GM23338 (cell line): ENCODE data around the gene CCDC70. TPM values are rescaled to one million over a fixed set of nuclear protein-coding genes. Genes with fewer than 3 reads are reported as not detected.

Experiments
- CREB1 ChIP-seq: fragments of 250-450 bp; sonication (Bioruptor Pico); IDR thresholded peaks from 2 replicates; pipeline ENCODE4 v1.5.0; 2020; ENCODE audit warnings: low read depth, mild to moderate bottlenecking, moderate library complexity
- ETS1 ChIP-seq: IDR thresholded peaks from 2 replicates; pipeline ENCODE4 v1.6.1; 2016; ENCODE audit warnings: antibody characterized with exemption
- EZH2 ChIP-seq: fragments of 200-600 bp; sonication (generic); IDR thresholded peaks from one replicate; pipeline ENCODE4 v1.8.0; 2017; ENCODE audit warnings: antibody characterized with exemption, mild to moderate bottlenecking, low read depth; ENCODE audit not compliant: unreplicated experiment
- EZH2phosphoT487 ChIP-seq: fragments of 200-600 bp; sonication (generic); IDR thresholded peaks from one replicate; pipeline ENCODE4 v1.8.1; 2018; ENCODE audit warnings: antibody characterized with exemption; ENCODE audit not compliant: unreplicated experiment
- NANOG ChIP-seq: IDR thresholded peaks from 2 replicates; pipeline ENCODE4 v1.6.1; 2016; ENCODE audit warnings: antibody characterized with exemption, borderline replicate concordance
- POLR2AphosphoS5 ChIP-seq: IDR thresholded peaks from 2 replicates; pipeline ENCODE4 v1.6.1; 2016; ENCODE audit warnings: antibody characterized with exemption, low read depth
- STAT1 ChIP-seq: IDR thresholded peaks from one replicate; pipeline ENCODE4 v1.6.1; 2016; ENCODE audit warnings: antibody characterized with exemption; ENCODE audit not compliant: unreplicated experiment
- ZNF331 ChIP-seq: fragments of 250-450 bp; sonication (Bioruptor Pico); IDR thresholded peaks from 2 replicates; pipeline ENCODE4 v1.5.0; 2020; ENCODE audit warnings: low read depth, mild to moderate bottlenecking, moderate library complexity
- ZNF462 ChIP-seq: fragments of 250-450 bp; sonication (Bioruptor Pico); IDR thresholded peaks from 2 replicates; pipeline ENCODE4 v1.5.0; 2020; ENCODE audit warnings: mild to moderate bottlenecking, moderate library complexity
- polyA plus RNA-seq: library from polyadenylated mRNA; unstranded; fragments of >200 nt; fragmentation: Nextera tagmentation; extraction: Ambion mirVana; gene quantifications from 2 replicates; pipeline ENCODE4 v1.2.1, GENCODE V29; 2016
- total RNA-seq: library from RNA; depleted of rRNA; stranded (reverse); fragments of >200 nt; shearing (Covaris generic); gene quantifications from 2 replicates; pipeline ENCODE4 v1.2.3, GENCODE V29; 2014
- TF ChIP-seq, protein P1 (sequence below): IDR thresholded peaks from one replicate; pipeline ENCODE4 v1.6.1; 2018; ENCODE audit warnings: antibody characterized with exemption; ENCODE audit not compliant: unreplicated experiment
- TF ChIP-seq, protein P2 (sequence below), 2 experiments: fragments of 200-600 bp in 1 of 2; sonication (generic) in 1 of 2; conservative IDR thresholded peaks; 2 replicates each; pipeline versions ENCODE4 v1.5.1 to v1.6.1; 2016 to 2017; ENCODE audit warnings: antibody characterized with exemption in 2 of 2, low read depth in 2 of 2, mild to moderate bottlenecking in 2 of 2, moderate library complexity in 1 of 2

CCDC70 gene
- total and polyA plus RNA-seq, 2 experiments from 2014 or later: not detected

DNA sequence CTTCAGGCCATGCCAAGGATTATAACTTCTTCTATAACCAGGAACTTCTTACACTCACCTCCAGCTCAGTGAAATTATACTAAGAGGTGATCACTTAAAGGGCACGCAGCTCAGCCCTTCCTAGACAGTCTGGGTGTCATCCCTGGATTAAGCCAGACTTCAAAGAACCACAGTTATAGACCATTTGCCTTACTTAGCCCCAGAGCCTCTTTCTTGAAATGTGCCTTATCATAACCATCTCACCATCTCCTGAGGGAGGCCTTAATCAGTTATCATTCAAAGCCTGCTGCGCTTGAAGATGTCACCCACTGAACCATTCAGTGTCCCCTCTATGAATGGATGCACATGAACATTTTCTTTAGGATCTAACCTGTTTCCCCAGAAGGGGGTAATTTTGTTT lies 47.7 kb upstream of the CCDC70 start (continued):
- TF ChIP-seq ZNF462 (no peak), EZH2 (no peak), NANOG (no peak), ETS1 (no peak), CREB1 (CRISPR knock-in tag) (no peak), STAT1 (no peak), POLR2AphosphoS5 (no peak), ZNF331 (CRISPR knock-in tag) (no peak), EZH2phosphoT487 (no peak)
- TF ChIP-seq, protein P1, sequence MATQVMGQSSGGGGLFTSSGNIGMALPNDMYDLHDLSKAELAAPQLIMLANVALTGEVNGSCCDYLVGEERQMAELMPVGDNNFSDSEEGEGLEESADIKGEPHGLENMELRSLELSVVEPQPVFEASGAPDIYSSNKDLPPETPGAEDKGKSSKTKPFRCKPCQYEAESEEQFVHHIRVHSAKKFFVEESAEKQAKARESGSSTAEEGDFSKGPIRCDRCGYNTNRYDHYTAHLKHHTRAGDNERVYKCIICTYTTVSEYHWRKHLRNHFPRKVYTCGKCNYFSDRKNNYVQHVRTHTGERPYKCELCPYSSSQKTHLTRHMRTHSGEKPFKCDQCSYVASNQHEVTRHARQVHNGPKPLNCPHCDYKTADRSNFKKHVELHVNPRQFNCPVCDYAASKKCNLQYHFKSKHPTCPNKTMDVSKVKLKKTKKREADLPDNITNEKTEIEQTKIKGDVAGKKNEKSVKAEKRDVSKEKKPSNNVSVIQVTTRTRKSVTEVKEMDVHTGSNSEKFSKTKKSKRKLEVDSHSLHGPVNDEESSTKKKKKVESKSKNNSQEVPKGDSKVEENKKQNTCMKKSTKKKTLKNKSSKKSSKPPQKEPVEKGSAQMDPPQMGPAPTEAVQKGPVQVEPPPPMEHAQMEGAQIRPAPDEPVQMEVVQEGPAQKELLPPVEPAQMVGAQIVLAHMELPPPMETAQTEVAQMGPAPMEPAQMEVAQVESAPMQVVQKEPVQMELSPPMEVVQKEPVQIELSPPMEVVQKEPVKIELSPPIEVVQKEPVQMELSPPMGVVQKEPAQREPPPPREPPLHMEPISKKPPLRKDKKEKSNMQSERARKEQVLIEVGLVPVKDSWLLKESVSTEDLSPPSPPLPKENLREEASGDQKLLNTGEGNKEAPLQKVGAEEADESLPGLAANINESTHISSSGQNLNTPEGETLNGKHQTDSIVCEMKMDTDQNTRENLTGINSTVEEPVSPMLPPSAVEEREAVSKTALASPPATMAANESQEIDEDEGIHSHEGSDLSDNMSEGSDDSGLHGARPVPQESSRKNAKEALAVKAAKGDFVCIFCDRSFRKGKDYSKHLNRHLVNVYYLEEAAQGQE: no peak
- TF ChIP-seq, protein P2, sequence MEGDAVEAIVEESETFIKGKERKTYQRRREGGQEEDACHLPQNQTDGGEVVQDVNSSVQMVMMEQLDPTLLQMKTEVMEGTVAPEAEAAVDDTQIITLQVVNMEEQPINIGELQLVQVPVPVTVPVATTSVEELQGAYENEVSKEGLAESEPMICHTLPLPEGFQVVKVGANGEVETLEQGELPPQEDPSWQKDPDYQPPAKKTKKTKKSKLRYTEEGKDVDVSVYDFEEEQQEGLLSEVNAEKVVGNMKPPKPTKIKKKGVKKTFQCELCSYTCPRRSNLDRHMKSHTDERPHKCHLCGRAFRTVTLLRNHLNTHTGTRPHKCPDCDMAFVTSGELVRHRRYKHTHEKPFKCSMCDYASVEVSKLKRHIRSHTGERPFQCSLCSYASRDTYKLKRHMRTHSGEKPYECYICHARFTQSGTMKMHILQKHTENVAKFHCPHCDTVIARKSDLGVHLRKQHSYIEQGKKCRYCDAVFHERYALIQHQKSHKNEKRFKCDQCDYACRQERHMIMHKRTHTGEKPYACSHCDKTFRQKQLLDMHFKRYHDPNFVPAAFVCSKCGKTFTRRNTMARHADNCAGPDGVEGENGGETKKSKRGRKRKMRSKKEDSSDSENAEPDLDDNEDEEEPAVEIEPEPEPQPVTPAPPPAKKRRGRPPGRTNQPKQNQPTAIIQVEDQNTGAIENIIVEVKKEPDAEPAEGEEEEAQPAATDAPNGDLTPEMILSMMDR (conservative IDR thresholded peaks at IDR 0.05; ENCODE audit: low read depth in 2 of 2): no peak
